Central memory CD8-positive, alpha-beta T cell (primary cell): ENCODE measurements around the gene F2RL1.

Experiments used
- ATAC-seq: fragments of 150-1000 bp; cut with Tn5 transposase; replicated peaks from 2 replicates; pipeline ENCODE4 v1.10.0; 2022; ENCODE audit warnings: mild to moderate bottlenecking, moderate FRiP score, moderate number of reproducible peaks; ENCODE audit not compliant: poor library complexity, severe bottlenecking; ENCODE audit errors: extremely low read depth
- DNase-seq, 2 donors: peaks; one replicate each; pipeline ENCODE4 v3.0.0; 2021; ENCODE audit warnings: low spot score in 2 of 2
- H3K27ac Mint-ChIP-seq: one replicate; pipeline ENCODE4 v1.8.0; 2022; ENCODE audit warnings: low read depth, mild to moderate bottlenecking, moderate library complexity, mixed read lengths
- H3K27me3 Mint-ChIP-seq: one replicate; pipeline ENCODE4 v1.8.0; 2022; ENCODE audit warnings: mixed read lengths
- H3K36me3 Mint-ChIP-seq: one replicate; pipeline ENCODE4 v1.8.0; 2022; ENCODE audit warnings: mild to moderate bottlenecking, moderate library complexity, mixed read lengths; ENCODE audit not compliant: insufficient read depth
- H3K4me1 Mint-ChIP-seq: one replicate; pipeline ENCODE4 v1.8.0; 2022; ENCODE audit warnings: mixed read lengths
- H3K4me3 Mint-ChIP-seq: one replicate; pipeline ENCODE4 v1.8.0; 2022; ENCODE audit warnings: mild to moderate bottlenecking, moderate library complexity, mixed read lengths
- H3K9me3 Mint-ChIP-seq: one replicate; pipeline ENCODE4 v1.8.0; 2022; ENCODE audit warnings: mixed read lengths

Gene F2RL1

DNA sequence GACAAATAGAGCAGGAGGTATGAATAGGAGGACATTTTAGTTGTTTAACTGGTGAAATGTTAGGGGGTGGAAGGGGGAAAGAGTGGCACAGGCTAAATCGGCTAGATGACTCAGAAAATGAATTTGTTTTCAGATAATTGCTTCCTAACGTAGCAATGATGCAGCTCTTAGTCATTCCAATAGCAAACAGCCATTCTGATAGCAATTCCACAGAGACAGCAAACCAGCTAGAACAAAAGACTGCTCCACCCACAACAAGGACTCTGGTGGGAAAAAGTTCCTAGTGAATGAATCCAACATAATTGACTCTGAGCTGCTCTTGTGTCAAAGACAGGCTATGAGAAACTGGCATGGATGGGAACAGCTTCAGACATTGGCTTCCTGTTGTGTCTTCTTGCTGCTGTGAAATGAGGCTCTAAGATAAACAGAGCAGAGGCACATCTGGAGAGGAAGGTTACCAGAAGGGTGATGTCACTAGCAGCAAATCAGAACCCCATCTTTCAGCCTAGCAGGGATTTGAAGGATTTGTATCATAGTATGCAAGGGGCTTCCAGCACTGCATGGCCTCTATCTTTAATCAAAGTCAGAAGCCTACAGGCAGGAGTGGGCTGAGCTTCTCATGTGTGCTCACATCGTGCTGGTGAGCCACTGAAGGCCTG is 28.1 kb upstream of the F2RL1 start:
- peaks cover 13% of the 10 kb centered on the region for H3K4me1 Mint-ChIP-seq
- no peaks in the 10 kb centered on the region for H3K9me3 Mint-ChIP-seq
- no peaks in the 10 kb centered on the region for H3K27me3 Mint-ChIP-seq
- no peaks in the 10 kb centered on the region for H3K36me3 Mint-ChIP-seq
- peak; percentile 85 for ATAC-seq
- H3K4me3 Mint-ChIP-seq, result no peak overlapping the region
- no peak for DNase-seq
- H3K27ac Mint-ChIP-seq, result peak overlapping the region; percentile 64

DNA sequence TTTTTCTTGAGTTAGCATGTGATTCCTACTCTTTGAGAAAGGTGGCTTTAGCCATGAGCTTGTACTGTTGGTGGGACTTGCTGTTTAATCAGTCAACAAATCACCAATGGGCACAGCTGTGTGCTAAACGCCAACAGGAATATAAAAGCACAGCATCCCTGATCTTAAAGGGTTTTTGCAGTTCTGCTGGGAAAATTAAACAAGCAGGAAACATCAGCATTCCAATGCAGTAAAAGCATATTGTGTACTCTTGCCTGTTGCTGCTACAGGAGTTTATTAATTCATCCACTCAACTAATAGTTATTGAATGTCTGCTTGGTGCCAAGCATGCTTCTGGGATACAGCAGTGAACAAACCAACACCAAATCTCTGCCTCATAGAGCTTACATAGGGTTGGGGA is 27.4 kb upstream of the F2RL1 start:
- ATAC-seq (no peak), DNase-seq (no peak)
- H3K27me3 Mint-ChIP-seq, result no peaks in the 10 kb centered on the region
- peaks cover 13% of the 10 kb centered on the region for H3K4me1 Mint-ChIP-seq
- no peak overlapping the region for H3K4me3 Mint-ChIP-seq
- no peaks in the 10 kb centered on the region for H3K9me3 Mint-ChIP-seq
- H3K27ac Mint-ChIP-seq, result no peak overlapping the region
- no peaks in the 10 kb centered on the region for H3K36me3 Mint-ChIP-seq

DNA sequence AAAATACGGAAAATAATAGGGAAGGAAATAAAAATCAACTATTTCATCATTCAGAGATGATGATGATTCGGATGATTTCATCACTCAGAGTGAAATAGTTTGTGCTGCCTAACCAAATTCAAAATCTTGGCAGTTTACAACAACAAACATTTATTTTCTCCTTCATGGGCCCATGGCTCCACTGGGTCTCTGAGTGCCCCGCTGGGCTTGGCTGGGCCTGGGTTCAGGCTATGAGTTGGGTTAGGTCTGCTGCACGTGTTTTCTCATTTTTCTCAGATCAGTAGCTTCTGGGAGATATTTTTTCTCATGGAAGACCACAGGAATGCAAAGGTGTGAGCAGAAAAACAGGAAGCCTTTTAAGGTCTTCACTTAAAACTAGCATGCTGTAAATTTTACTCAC is 24.0 kb upstream of the F2RL1 start:
- ATAC-seq (no peak), DNase-seq (no peak)
- no peaks in the 10 kb centered on the region for H3K36me3 Mint-ChIP-seq
- no peak overlapping the region for H3K4me3 Mint-ChIP-seq
- H3K4me1 Mint-ChIP-seq, result peaks cover 12% of the 10 kb centered on the region
- H3K27me3 Mint-ChIP-seq, result no peaks in the 10 kb centered on the region
- no peaks in the 10 kb centered on the region for H3K9me3 Mint-ChIP-seq
- H3K27ac Mint-ChIP-seq, result no peak overlapping the region

DNA sequence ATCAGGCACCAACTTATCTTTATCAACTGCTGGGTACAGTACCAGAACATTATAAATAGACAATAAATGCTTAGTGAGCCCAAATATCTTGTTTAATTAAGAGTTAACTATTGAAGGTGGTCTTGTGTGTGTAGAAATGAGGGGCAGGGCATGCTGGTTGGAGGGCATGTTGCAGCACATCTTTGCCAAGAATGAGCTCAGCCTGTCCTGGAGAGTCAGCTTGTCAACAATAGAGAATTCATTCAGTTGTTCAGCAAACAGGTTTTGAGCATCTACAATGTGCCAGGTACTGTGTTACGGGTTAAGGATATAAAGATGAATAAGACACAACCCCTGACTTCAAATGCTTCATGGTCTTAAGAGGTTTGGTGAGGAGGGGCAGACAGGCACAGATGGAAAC is 19.2 kb upstream of the F2RL1 start:
- DNase-seq (no peak), ATAC-seq (no peak)
- peaks cover 2% of the 10 kb centered on the region for H3K36me3 Mint-ChIP-seq
- no peaks in the 10 kb centered on the region for H3K9me3 Mint-ChIP-seq
- no peak overlapping the region for H3K27ac Mint-ChIP-seq
- no peaks in the 10 kb centered on the region for H3K4me1 Mint-ChIP-seq
- peaks cover 15% of the 10 kb centered on the region for H3K27me3 Mint-ChIP-seq
- H3K4me3 Mint-ChIP-seq, result no peak overlapping the region

DNA sequence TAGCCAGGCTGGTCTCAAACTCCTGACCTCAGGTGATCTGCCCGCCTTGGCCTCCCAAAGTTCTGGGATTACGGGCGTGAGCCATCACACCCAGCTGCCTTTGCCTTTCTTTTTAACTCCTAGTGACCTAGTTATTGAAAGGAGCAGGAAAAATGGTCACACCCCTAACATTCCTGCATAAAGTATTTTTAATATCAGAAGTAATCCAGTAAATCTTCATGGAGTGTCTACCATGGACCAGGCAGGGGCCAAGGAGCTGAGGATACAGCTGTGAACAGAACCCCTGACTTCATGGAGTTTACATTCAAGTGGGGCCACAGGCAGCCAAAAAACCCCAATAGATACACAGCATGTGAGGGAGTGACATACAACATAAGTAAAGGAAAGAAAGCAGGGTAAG is 18.3 kb upstream of the F2RL1 start:
- Mint-ChIP-seq H3K4me3 (no peak overlapping the region), H3K9me3 (no peaks in the 10 kb centered on the region), H3K4me1 (no peaks in the 10 kb centered on the region), H3K27me3 (peaks cover 15% of the 10 kb centered on the region), H3K36me3 (peaks cover 2% of the 10 kb centered on the region), H3K27ac (no peak overlapping the region)
- DNase-seq, result no peak
- no peak for ATAC-seq

DNA sequence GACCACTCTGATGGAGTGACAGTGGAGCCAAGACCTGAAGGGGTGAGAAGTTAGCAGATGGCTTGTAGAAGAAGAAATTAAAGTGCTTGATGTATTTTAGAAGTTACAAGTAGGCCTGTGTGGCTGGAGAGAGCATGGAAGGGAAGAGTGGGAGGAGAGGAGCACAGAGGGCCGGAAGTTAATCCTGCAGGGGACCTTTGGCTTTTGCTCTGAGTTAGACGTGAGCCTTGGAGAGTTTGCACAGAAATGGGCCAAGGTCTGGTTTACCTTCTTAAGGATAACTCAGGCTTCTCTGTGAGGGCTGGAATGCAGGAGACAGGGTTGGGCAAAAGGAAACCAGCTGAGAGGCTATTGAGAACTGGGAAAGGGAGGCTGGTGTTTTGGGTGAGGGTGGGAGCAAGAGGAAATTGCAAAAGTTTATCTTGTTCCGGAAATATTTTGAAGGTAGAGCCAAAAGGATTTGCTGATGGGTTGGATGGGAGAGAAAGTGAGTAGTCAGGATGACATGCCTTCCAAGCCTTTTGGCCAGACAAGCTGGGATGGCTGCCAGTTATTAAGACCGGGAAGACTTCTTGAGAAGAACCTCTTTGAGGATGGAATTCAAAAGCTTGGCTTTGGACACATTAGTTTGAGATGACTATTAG is 17.5 kb upstream of the F2RL1 start:
- Mint-ChIP-seq H3K4me1 (no peaks in the 10 kb centered on the region), H3K4me3 (no peak overlapping the region), H3K27ac (no peak overlapping the region), H3K9me3 (no peaks in the 10 kb centered on the region), H3K27me3 (peaks cover 15% of the 10 kb centered on the region), H3K36me3 (peaks cover 2% of the 10 kb centered on the region)
- ATAC-seq, result no peak
- no peak for DNase-seq

DNA sequence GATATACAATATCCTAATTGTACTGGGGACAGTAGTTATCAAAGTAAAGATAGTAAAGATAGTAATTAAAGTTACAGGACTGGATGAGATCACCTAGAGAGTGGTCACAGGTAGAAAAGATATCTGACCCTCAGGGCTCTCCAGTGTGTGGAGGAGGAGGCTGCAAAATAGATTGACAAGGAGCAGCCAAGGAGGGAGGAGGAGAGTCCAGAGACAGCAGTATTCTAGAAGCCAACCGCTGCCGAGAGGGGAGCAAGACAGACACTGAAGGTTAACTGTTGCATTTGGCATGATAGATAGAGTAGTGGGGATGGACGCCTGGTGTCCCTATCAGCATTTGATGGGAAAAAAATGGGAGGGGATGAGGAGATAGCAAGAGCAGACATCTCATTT is 17.0 kb upstream of the F2RL1 start:
- Mint-ChIP-seq H3K27ac (peak overlapping the region; percentile 3), H3K9me3 (no peaks in the 10 kb centered on the region), H3K4me3 (no peak overlapping the region), H3K36me3 (peaks cover 2% of the 10 kb centered on the region), H3K27me3 (peaks cover 15% of the 10 kb centered on the region), H3K4me1 (no peaks in the 10 kb centered on the region)
- ATAC-seq, result no peak
- DNase-seq, result no peak

DNA sequence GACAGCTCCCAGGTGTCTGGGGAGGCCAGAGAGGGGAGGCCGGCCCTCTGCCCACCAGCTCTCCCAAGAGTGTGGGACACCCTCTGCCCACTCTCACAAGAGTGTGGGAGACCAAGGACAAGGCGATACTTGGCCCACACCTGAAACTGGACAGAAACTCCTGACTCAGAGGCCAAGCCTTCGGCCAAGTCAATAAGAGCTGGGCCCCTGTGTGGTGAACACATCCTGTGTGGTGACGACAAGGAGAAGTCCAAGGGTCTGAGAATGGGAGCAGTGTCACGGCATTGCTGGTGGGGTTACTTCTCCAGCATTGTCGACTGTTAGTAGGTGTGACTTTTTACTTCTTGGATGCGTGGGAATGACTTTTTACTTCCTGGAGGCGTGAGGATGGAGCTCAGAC is 14.6 kb upstream of the F2RL1 start:
- Mint-ChIP-seq H3K36me3 (peaks cover 2% of the 10 kb centered on the region), H3K4me1 (no peaks in the 10 kb centered on the region), H3K9me3 (no peaks in the 10 kb centered on the region), H3K27ac (no peak overlapping the region), H3K27me3 (peaks cover 15% of the 10 kb centered on the region), H3K4me3 (no peak overlapping the region)
- DNase-seq, result no peak
- ATAC-seq, result no peak

DNA sequence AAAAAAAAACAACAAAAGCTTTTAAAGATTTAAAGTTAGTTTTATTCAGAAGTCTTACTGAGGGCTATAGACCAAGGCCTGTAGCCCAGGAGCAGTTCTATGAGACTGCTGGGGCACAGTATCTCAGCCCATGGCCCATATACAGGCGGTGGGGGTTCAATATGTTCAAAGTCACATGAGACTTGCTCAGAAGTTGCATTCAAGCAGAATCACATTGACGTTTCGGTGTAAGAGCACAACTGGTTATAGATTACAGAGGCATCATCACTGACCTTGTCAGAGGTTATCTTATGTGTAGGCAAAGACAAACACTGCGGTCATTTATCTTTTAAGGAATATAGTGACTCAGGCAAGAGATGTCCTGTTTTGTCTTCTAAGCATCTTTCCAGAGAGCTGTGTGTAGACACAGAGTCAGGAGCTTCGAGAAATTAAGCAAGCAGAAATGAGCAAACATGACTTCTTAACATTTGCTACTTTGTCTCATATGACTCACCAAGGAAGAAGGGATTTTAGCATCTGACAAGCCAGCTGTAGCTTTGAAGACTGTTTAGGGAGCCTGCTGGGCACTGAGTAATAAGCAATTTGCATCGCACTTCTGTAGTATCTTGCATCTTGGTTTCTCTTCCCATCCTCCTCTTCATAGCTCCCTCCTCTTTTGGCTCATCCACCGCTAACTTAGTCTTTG is 12.9 kb upstream of the F2RL1 start:
- Mint-ChIP-seq H3K27me3 (peaks cover 15% of the 10 kb centered on the region), H3K9me3 (no peaks in the 10 kb centered on the region), H3K27ac (no peak overlapping the region), H3K4me3 (no peak overlapping the region), H3K4me1 (no peaks in the 10 kb centered on the region), H3K36me3 (no peaks in the 10 kb centered on the region)
- DNase-seq, result no peak
- no peak for ATAC-seq

DNA sequence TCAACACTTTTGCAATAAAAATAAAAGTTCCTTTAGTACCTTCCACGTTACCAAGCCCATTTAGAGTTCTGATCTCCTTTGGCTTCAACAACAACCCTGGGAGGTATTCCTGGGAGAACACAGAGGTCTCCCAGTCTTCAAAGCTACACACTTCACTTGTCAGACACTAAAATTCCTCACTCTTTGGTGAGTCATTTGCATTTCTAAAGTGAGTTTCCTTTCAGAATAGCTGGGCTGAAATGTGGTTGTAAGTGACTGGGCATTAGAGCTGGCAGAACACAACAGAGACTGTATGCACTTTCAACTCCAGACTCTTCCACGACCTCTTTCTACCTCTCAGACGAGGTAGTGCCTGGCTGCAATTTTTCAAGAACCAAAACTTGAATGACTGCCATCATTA is 11.5 kb upstream of the F2RL1 start:
- no peak for ATAC-seq
- no peak for DNase-seq
- H3K27me3 Mint-ChIP-seq, result peaks cover 1% of the 10 kb centered on the region

DNA sequence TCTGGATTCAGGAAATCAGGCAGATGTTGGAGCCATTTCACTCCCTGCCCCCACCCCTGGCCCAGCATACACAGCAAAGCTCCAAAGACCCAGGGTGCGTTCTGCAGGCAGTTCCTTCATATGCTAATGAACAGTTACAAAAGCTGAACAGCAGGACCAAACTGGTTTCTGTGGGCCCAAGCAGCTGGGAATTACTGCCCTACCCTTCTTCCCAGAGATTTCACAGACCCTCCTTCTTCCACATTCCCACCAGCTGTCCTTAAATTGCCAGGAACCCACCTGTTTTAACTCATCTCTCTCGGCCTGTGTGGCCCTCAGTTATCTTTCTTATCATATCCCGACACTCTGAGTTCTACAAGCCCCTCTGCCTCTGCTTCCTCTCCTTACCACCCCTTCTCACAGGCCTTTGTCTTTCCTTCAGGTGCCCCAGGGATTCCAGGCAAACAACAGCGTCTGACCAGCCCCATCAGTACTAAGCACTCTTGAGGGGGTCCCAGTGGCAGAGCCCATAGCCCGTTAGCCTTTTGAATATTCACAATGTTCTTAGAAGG is 10.6 kb upstream of the F2RL1 start:
- Mint-ChIP-seq H3K27ac (no peak overlapping the region), H3K4me3 (no peak overlapping the region), H3K9me3 (no peaks in the 10 kb centered on the region), H3K4me1 (no peaks in the 10 kb centered on the region), H3K36me3 (no peaks in the 10 kb centered on the region), H3K27me3 (no peaks in the 10 kb centered on the region)
- no peak for ATAC-seq
- DNase-seq, result no peak

More for the DNA sequence above, 11.5 kb upstream of the F2RL1 start:
- Mint-ChIP-seq H3K4me3 (no peak overlapping the region), H3K36me3 (no peaks in the 10 kb centered on the region), H3K9me3 (no peaks in the 10 kb centered on the region), H3K27ac (no peak overlapping the region), H3K4me1 (no peaks in the 10 kb centered on the region)

DNA sequence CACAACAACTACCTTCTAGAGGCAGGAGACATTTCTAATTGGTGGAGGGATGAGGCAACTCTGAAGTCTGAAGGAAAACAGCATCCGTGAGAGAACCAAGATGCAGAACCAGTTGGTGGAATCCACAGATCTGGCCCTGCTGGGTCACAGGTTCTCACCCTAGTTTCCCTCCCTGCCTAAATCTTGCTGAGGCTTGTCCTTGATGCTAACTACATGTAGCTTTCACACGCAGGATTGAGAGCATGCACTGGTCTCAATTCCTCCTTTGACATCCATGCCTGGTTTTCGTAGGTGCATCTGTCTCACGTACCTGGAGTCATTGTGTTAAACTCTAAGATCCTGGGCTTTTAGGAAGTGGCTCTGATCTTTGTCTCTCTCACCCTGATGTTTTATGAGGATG is 9.7 kb upstream of the F2RL1 start:
- Mint-ChIP-seq H3K4me3 (no peak overlapping the region), H3K4me1 (no peaks in the 10 kb centered on the region), H3K36me3 (no peaks in the 10 kb centered on the region), H3K27ac (no peak overlapping the region), H3K27me3 (no peaks in the 10 kb centered on the region), H3K9me3 (no peaks in the 10 kb centered on the region)
- ATAC-seq (no peak), DNase-seq (no peak)

DNA sequence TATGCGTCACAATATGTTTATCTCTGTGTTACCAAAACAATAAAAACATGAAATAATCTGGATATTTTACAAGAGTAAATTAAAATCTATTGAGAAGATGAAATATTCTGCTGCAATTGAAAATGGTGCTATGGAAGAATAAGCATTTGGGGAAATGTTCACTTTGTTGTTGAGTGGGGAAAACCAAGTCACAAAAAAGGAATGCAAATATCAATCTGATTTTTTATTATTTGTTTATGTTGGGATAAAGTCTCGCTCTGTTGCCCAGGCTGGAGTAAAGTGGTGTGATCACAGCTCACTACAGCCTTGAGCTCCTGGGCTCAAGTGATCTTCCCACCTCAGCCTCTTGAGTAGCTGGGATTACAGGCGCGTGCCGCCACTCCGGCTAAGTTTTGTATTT is 8.6 kb upstream of the F2RL1 start:
- Mint-ChIP-seq H3K27me3 (peaks cover 4% of the 10 kb centered on the region), H3K4me1 (no peaks in the 10 kb centered on the region), H3K27ac (no peak overlapping the region), H3K36me3 (no peaks in the 10 kb centered on the region), H3K4me3 (no peak overlapping the region), H3K9me3 (no peaks in the 10 kb centered on the region)
- ATAC-seq (no peak), DNase-seq (no peak)
